HepG2 (cell line): ENCODE measurements around the gene OR2A5. TPM values are rescaled to one million over a fixed set of nuclear protein-coding genes. Genes with fewer than 3 reads are reported as not detected.

ENCODE experiments used
- ATAC-seq: fragments of 200-7000 bp; cut with Tn5 transposase; 3 replicates; pipeline ENCODE4 v1.9.1; 2020; ENCODE audit warnings: mild to moderate bottlenecking, moderate library complexity
- BruUV-seq: library from RNA; stranded (reverse); fragments of 400-500 nt; replicated peaks from 2 replicates; lab custom pipeline; 2021; lab: Mats Ljungman, UMichigan
- CTCF ChIA-PET: fragments of 300-600 bp; formaldehyde crosslinking; extraction: SDS; loops from one replicate; lab custom pipeline; 2021; ENCODE audit warnings: low total read pairs, inconsistent platforms, low intra/inter-chr PET ratio; lab: Yijun Ruan, JAX
- POLR2A ChIA-PET: fragments of 350-600 bp; sonication (Branson Sonifier 250); formaldehyde crosslinking; loops from one replicate; lab custom pipeline; 2020; ENCODE audit warnings: antibody characterized with exemption, inconsistent platforms; lab: Yijun Ruan, JAX
- DNase-seq: peaks from one replicate; pipeline ENCODE4 v3.0.0-alpha.2; 2015; ENCODE audit warnings: low spot score
- FAIRE-seq: peaks from 3 replicates; lab custom pipeline; 2011; peaks lifted over from hg19 to GRCh38; lab: Jason Lieb, UNC
- H2AFZ ChIP-seq: one replicate; pipeline ENCODE4 v1.6.1; 2011; ENCODE audit warnings: low read length, inconsistent platforms
- H3K27ac ChIP-seq: fragments of 300-600 bp; 3 replicates; pipeline ENCODE4 v1.8.0; 2011; ENCODE audit warnings: mixed run types, mild to moderate bottlenecking, mixed read lengths, low read length, inconsistent platforms; ENCODE audit not compliant: insufficient read depth; ENCODE audit errors: extremely low read length
- H3K27me3 ChIP-seq, 2 experiments: fragments of 200-600 bp in 1 of 2; 2 replicates in 1 of 2; 3 replicates in 1 of 2; pipeline versions ENCODE4 v1.6.0 to v1.8.0; 2011; ENCODE audit warnings: low read length in 2 of 2, mild to moderate bottlenecking in 2 of 2, moderate library complexity in 2 of 2, inconsistent platforms in 1 of 2; ENCODE audit not compliant: insufficient read depth in 2 of 2, control insufficient read depth in 1 of 2
- H3K36me3 ChIP-seq, 2 experiments: fragments of 200-600 bp in 1 of 2; replicated peaks in 1 of 2; 2 replicates in 1 of 2; 3 replicates in 1 of 2; pipeline versions ENCODE4 v1.5.1 to v1.8.0; 2011; ENCODE audit warnings: low read length in 2 of 2, inconsistent platforms in 1 of 2; ENCODE audit not compliant: insufficient read depth in 2 of 2, control insufficient read depth in 1 of 2
- H3K4me1 ChIP-seq: 2 replicates; pipeline ENCODE4 v1.5.1; 2012; ENCODE audit warnings: low read length, inconsistent platforms; ENCODE audit not compliant: insufficient read depth
- H3K4me2 ChIP-seq: 2 replicates; pipeline ENCODE4 v1.6.0; 2011; ENCODE audit warnings: low read depth, low read length, inconsistent platforms
- H3K4me3 ChIP-seq, 3 experiments: fragments of 200-600 bp in 1 of 3; sonication (generic), shearing (Covaris generic) in 1 of 3; replicated peaks in 1 of 3; 2 replicates each; pipeline ENCODE4 v1.5.1; 2011 to 2016; ENCODE audit warnings: low read length in 3 of 3, inconsistent platforms in 2 of 3, low read depth in 2 of 3, mild to moderate bottlenecking in 2 of 3, control low read depth in 1 of 3, mixed read lengths in 1 of 3; ENCODE audit not compliant: insufficient read depth in 1 of 3
- H3K79me2 ChIP-seq: one replicate; pipeline ENCODE4 v1.6.1; 2011; ENCODE audit warnings: low read length, inconsistent platforms; ENCODE audit not compliant: insufficient read depth
- H3K9ac ChIP-seq: 2 replicates; pipeline ENCODE4 v1.6.0; 2011; ENCODE audit warnings: mild to moderate bottlenecking, low read depth, low read length, inconsistent platforms; ENCODE audit not compliant: insufficient read depth
- H3K9me3 ChIP-seq: 2 replicates; pipeline ENCODE4 v1.5.1; 2012; ENCODE audit warnings: mild to moderate bottlenecking, low read length
- H4K20me1 ChIP-seq: 2 replicates; pipeline ENCODE4 v1.6.0; 2011; ENCODE audit warnings: inconsistent platforms, mild to moderate bottlenecking, low read length, moderate library complexity; ENCODE audit not compliant: insufficient read depth
- CHD2 ChIP-seq: IDR thresholded peaks from 2 replicates; pipeline ENCODE4 v1.6.1; 2011; ENCODE audit warnings: low read depth, low read length, improper control_type of control experiment
- HDAC6 ChIP-seq: fragments of 200-600 bp; sonication (generic); IDR thresholded peaks from 2 replicates; pipeline ENCODE4 v1.7.0; 2017; ENCODE audit warnings: mild to moderate bottlenecking, antibody characterized with exemption, low read length, low read depth
- KAT7 ChIP-seq: IDR thresholded peaks from 2 replicates; pipeline ENCODE4 v1.6.1; 2018; ENCODE audit warnings: borderline replicate concordance, missing compliant biosample characterization
- NFE2L2 ChIP-seq: fragments of 150-350 bp; IDR thresholded peaks from 2 replicates; pipeline ENCODE4 v1.6.1; 2014; ENCODE audit warnings: low read length
- U2AF1 ChIP-seq: fragments of 200-400 bp; formaldehyde crosslinking; optimal IDR thresholded peaks from 2 replicates; pipeline ENCODE3; 2017; ENCODE audit warnings: mild to moderate bottlenecking, low read depth, low read length
- ZNF570 ChIP-seq: sonication (generic); formaldehyde crosslinking; IDR thresholded peaks from 2 replicates; pipeline ENCODE4 v1.4.0; 2020; ENCODE audit warnings: mild to moderate bottlenecking, missing genetic modification reagents, borderline replicate concordance
- ZNF652 ChIP-seq: IDR thresholded peaks from 2 replicates; pipeline ENCODE4 v1.6.1; 2016; ENCODE audit warnings: low read depth, borderline replicate concordance
- ZNF678 ChIP-seq: sonication (generic); formaldehyde crosslinking; IDR thresholded peaks from 2 replicates; pipeline ENCODE4 v1.4.0; 2020; ENCODE audit warnings: mild to moderate bottlenecking, missing genetic modification reagents
- ZSCAN29 ChIP-seq: sonication (generic); formaldehyde crosslinking; conservative IDR thresholded peaks from 2 replicates; pipeline ENCODE4 v1.4.0; 2020; ENCODE audit warnings: mild to moderate bottlenecking, missing genetic modification reagents
- in situ Hi-C: cut with HindIII; loops from 2 replicates; pipeline ENCODE4 v1.10.0; 2017; ENCODE audit warnings: low pct_unique_long_range_greater_than_20kb; ENCODE audit not compliant: extremely low pct_ligation_motif_present
- intact Hi-C: fragments of 100-400 bp; cut with micrococcal nuclease; formaldehyde crosslinking; loops from one replicate; pipeline ENCODE4 v1.10.0; 2022; ENCODE audit not compliant: unreplicated experiment
- polyA plus RNA-seq, 8 experiments: library from polyadenylated mRNA; depleted of rRNA in 3 of 8; stranded (reverse) in 7 of 8; unstranded in 1 of 8; fragments of >200 nt; fragmentation: Illumina TruSeq in 4 of 8; extraction: Trizol in 4 of 8; gene quantifications; 2 replicates each; pipeline versions ENCODE4 v1.2.1 to v1.2.3, GENCODE V29; 2011 to 2016; ENCODE audit warnings: low read depth in 4 of 8, missing spikeins in 1 of 8, mixed read lengths in 1 of 8; ENCODE audit not compliant: insufficient read depth in 1 of 8
- total RNA-seq, 5 experiments: library from RNA; depleted of rRNA; stranded (reverse); fragments of >200 nt; fragmentation: Illumina TruSeq; extraction: Trizol; gene quantifications; 2 replicates each; pipeline ENCODE4 v1.2.3, GENCODE V29; 2016; ENCODE audit warnings: low read depth in 1 of 5
- TF ChIP-seq, protein P1 (sequence below): sonication (generic); formaldehyde crosslinking; IDR thresholded peaks from 2 replicates; pipeline ENCODE4 v1.9.0; 2021; ENCODE audit warnings: mild to moderate bottlenecking, missing genetic modification reagents
- TF ChIP-seq, protein P2 (sequence below): sonication (generic); formaldehyde crosslinking; IDR thresholded peaks from 2 replicates; pipeline ENCODE4 v1.9.0; 2022; ENCODE audit warnings: missing genetic modification reagents, mild to moderate bottlenecking, borderline replicate concordance
- TF ChIP-seq, protein P3 (sequence below), 2 experiments: IDR thresholded peaks; 2 replicates each; pipeline ENCODE4 v1.6.1; 2011 to 2012; ENCODE audit warnings: low read length in 2 of 2, borderline replicate concordance in 1 of 2, low read depth in 1 of 2, mild to moderate bottlenecking in 1 of 2, moderate library complexity in 1 of 2

Gene OR2A5
- total and polyA plus RNA-seq, 2 of the 13 experiments (the other 11 are each of a cell fraction or from before 2014, with no cell fraction given) = not detected

DNA sequence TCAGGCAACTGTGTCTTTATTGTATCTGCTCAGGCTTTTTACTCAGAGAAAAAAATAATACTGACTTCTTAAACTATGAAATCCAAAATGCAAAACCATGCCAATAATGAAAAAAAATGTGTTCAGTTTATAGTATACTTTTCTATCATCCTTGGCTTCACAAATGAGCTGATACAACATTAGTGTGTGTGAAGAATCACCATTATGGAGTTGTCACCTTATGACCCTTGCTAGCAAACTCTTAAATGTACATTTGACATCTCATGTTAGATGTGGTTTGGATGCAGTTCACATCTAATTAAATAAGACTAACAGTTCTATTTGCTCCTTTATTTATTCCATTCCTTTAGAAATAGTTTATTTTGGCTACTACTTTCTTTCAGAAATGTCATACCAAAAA, 56.5 kb downstream of the OR2A5 start:
- intact Hi-C loops = no loop called here
- FAIRE-seq = no peak
- no TSS peak for BruUV-seq
- no peak for TF ChIP-seq NFE2L2
- no peak for TF ChIP-seq ZNF678
- TF ChIP-seq, protein P1, sequence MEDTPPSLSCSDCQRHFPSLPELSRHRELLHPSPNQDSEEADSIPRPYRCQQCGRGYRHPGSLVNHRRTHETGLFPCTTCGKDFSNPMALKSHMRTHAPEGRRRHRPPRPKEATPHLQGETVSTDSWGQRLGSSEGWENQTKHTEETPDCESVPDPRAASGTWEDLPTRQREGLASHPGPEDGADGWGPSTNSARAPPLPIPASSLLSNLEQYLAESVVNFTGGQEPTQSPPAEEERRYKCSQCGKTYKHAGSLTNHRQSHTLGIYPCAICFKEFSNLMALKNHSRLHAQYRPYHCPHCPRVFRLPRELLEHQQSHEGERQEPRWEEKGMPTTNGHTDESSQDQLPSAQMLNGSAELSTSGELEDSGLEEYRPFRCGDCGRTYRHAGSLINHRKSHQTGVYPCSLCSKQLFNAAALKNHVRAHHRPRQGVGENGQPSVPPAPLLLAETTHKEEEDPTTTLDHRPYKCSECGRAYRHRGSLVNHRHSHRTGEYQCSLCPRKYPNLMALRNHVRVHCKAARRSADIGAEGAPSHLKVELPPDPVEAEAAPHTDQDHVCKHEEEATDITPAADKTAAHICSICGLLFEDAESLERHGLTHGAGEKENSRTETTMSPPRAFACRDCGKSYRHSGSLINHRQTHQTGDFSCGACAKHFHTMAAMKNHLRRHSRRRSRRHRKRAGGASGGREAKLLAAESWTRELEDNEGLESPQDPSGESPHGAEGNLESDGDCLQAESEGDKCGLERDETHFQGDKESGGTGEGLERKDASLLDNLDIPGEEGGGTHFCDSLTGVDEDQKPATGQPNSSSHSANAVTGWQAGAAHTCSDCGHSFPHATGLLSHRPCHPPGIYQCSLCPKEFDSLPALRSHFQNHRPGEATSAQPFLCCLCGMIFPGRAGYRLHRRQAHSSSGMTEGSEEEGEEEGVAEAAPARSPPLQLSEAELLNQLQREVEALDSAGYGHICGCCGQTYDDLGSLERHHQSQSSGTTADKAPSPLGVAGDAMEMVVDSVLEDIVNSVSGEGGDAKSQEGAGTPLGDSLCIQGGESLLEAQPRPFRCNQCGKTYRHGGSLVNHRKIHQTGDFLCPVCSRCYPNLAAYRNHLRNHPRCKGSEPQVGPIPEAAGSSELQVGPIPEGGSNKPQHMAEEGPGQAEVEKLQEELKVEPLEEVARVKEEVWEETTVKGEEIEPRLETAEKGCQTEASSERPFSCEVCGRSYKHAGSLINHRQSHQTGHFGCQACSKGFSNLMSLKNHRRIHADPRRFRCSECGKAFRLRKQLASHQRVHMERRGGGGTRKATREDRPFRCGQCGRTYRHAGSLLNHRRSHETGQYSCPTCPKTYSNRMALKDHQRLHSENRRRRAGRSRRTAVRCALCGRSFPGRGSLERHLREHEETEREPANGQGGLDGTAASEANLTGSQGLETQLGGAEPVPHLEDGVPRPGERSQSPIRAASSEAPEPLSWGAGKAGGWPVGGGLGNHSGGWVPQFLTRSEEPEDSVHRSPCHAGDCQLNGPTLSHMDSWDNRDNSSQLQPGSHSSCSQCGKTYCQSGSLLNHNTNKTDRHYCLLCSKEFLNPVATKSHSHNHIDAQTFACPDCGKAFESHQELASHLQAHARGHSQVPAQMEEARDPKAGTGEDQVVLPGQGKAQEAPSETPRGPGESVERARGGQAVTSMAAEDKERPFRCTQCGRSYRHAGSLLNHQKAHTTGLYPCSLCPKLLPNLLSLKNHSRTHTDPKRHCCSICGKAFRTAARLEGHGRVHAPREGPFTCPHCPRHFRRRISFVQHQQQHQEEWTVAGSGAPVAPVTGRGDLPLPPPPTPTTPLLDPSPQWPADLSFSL (CRISPR knock-in tag) = no peak
- TF ChIP-seq, protein P2, sequence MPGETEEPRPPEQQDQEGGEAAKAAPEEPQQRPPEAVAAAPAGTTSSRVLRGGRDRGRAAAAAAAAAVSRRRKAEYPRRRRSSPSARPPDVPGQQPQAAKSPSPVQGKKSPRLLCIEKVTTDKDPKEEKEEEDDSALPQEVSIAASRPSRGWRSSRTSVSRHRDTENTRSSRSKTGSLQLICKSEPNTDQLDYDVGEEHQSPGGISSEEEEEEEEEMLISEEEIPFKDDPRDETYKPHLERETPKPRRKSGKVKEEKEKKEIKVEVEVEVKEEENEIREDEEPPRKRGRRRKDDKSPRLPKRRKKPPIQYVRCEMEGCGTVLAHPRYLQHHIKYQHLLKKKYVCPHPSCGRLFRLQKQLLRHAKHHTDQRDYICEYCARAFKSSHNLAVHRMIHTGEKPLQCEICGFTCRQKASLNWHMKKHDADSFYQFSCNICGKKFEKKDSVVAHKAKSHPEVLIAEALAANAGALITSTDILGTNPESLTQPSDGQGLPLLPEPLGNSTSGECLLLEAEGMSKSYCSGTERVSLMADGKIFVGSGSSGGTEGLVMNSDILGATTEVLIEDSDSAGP (CRISPR knock-in tag) = no peak
- TF ChIP-seq, protein P3, sequence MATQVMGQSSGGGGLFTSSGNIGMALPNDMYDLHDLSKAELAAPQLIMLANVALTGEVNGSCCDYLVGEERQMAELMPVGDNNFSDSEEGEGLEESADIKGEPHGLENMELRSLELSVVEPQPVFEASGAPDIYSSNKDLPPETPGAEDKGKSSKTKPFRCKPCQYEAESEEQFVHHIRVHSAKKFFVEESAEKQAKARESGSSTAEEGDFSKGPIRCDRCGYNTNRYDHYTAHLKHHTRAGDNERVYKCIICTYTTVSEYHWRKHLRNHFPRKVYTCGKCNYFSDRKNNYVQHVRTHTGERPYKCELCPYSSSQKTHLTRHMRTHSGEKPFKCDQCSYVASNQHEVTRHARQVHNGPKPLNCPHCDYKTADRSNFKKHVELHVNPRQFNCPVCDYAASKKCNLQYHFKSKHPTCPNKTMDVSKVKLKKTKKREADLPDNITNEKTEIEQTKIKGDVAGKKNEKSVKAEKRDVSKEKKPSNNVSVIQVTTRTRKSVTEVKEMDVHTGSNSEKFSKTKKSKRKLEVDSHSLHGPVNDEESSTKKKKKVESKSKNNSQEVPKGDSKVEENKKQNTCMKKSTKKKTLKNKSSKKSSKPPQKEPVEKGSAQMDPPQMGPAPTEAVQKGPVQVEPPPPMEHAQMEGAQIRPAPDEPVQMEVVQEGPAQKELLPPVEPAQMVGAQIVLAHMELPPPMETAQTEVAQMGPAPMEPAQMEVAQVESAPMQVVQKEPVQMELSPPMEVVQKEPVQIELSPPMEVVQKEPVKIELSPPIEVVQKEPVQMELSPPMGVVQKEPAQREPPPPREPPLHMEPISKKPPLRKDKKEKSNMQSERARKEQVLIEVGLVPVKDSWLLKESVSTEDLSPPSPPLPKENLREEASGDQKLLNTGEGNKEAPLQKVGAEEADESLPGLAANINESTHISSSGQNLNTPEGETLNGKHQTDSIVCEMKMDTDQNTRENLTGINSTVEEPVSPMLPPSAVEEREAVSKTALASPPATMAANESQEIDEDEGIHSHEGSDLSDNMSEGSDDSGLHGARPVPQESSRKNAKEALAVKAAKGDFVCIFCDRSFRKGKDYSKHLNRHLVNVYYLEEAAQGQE (IDR thresholded peaks at IDR 0.05; ENCODE audit: borderline replicate concordance in 1 of 2, low read depth in 1 of 2, low read length in 2 of 2) = no peak
- no peak for TF ChIP-seq ZNF570 (CRISPR knock-in tag)
- no peak for TF ChIP-seq ZSCAN29 (CRISPR knock-in tag)
- TF ChIP-seq U2AF1 = no peak
- TF ChIP-seq HDAC6 = no peak
- TF ChIP-seq KAT7 = no peak
- no peak for TF ChIP-seq CHD2
- TF ChIP-seq ZNF652 (CRISPR knock-in tag) = no peak

More for the DNA sequence above, 56.5 kb downstream of the OR2A5 start:
- Histone ChIP-seq H3K36me3 (no peaks in the 10 kb centered on the region), H3K9me3 (no peaks in the 10 kb centered on the region), H3K4me2 (no peak overlapping the region), H3K79me2 (no peaks in the 10 kb centered on the region), H3K9ac (no peak overlapping the region), H3K4me1 (no peaks in the 10 kb centered on the region), H3K4me3 (no peak overlapping the region), H3K27ac (no peak overlapping the region), H2AFZ (no peak overlapping the region), H4K20me1 (no peaks in the 10 kb centered on the region), H3K27me3 (no peaks in the 10 kb centered on the region)
- CTCF ChIA-PET = no interaction called here
- in situ Hi-C loops = no loop called here
- DNase-seq (no peak), ATAC-seq (no peak)
- POLR2A ChIA-PET = no interaction called here
